H1 (cell line): Measurements from ENCODE around the gene IL36G. TPM values are rescaled to one million over a fixed set of nuclear protein-coding genes. Genes with fewer than 3 reads are reported as not detected.

ENCODE experiments used
- CTCF ChIA-PET: fragments of 300-600 bp; sonication (Branson Sonifier 250); formaldehyde crosslinking; loops from one replicate; lab custom pipeline; 2021; ENCODE audit not compliant: partially characterized antibody; lab: Charles Lee
- POLR2A ChIA-PET: fragments of 300-600 bp; sonication (Branson Sonifier 250); formaldehyde crosslinking; loops from one replicate; lab custom pipeline; 2021; ENCODE audit warnings: inconsistent platforms; ENCODE audit not compliant: partially characterized antibody; lab: Charles Lee
- DNase-seq, 2 experiments: peaks; one replicate each; pipeline versions ENCODE4 v3.0.0 to v3.0.0-alpha.2; 2010 to 2022; ENCODE audit warnings: low spot score in 2 of 2, low read depth in 1 of 2, mixed read lengths in 1 of 2
- FAIRE-seq: peaks from 2 replicates; lab custom pipeline; 2011; peaks lifted over from hg19 to GRCh38; lab: Jason Lieb, UNC
- H2AFZ ChIP-seq: 2 replicates; pipeline ENCODE4 v1.8.1; 2012; ENCODE audit warnings: low read length, inconsistent platforms
- H2AK5ac ChIP-seq: 2 replicates; pipeline ENCODE4 v1.6.1; 2013; ENCODE audit warnings: low read depth, low read length
- H2BK120ac ChIP-seq: replicated peaks from 2 replicates; pipeline ENCODE3; 2013; ENCODE audit warnings: low read depth, low read length, inconsistent platforms
- H2BK12ac ChIP-seq: 2 replicates; pipeline ENCODE4 v1.6.1; 2013; ENCODE audit warnings: low read depth, low read length
- H2BK15ac ChIP-seq: 2 replicates; pipeline ENCODE4 v1.6.1; 2013; ENCODE audit warnings: low read length
- H2BK20ac ChIP-seq: 2 replicates; pipeline ENCODE4 v1.6.1; 2013; ENCODE audit warnings: low read length
- H2BK5ac ChIP-seq: 2 replicates; pipeline ENCODE4 v1.6.1; 2013; ENCODE audit warnings: low read depth, low read length
- H3K14ac ChIP-seq: 2 replicates; pipeline ENCODE4 v1.6.1; 2013; ENCODE audit warnings: inconsistent platforms; ENCODE audit not compliant: insufficient read length
- H3K18ac ChIP-seq: 2 replicates; pipeline ENCODE4 v1.6.1; 2013; ENCODE audit warnings: low read length; ENCODE audit errors: extremely low read depth
- H3K23ac ChIP-seq: 2 replicates; pipeline ENCODE4 v1.6.1; 2013; ENCODE audit warnings: inconsistent platforms; ENCODE audit not compliant: insufficient read length
- H3K23me2 ChIP-seq: 2 replicates; pipeline ENCODE4 v1.6.1; 2013; ENCODE audit warnings: low read depth, low read length
- H3K27ac ChIP-seq: 2 replicates; pipeline ENCODE4 v1.6.1; 2011; ENCODE audit warnings: low read depth, low read length, inconsistent platforms
- H3K27me3 ChIP-seq, 4 experiments: replicated peaks in 1 of 4; 1 replicate in 1 of 4; 2 replicates in 3 of 4; pipeline versions ENCODE4 v1.6.1 to v1.8.1; 2011 to 2013; ENCODE audit warnings: low read length in 3 of 4, mild to moderate bottlenecking in 3 of 4, inconsistent platforms in 2 of 4, mixed read lengths in 2 of 4, moderate library complexity in 1 of 4; ENCODE audit not compliant: control insufficient read depth in 3 of 4, insufficient read depth in 3 of 4; ENCODE audit errors: extremely low read depth in 1 of 4
- H3K36me3 ChIP-seq, 4 experiments: 2 replicates each; pipeline versions ENCODE4 v1.6.1 to v1.8.1; 2011 to 2013; ENCODE audit warnings: mild to moderate bottlenecking in 4 of 4, low read length in 3 of 4, moderate library complexity in 2 of 4, control low read depth in 1 of 4, inconsistent platforms in 1 of 4; ENCODE audit not compliant: insufficient read depth in 4 of 4, control insufficient read depth in 2 of 4
- H3K4ac ChIP-seq: replicated peaks from 2 replicates; pipeline ENCODE3; 2013; ENCODE audit warnings: low read length, low read depth, mixed read lengths, inconsistent platforms; ENCODE audit not compliant: insufficient read length
- H3K4me1 ChIP-seq, 4 experiments: replicated peaks in 1 of 4; 1 replicate in 1 of 4; 2 replicates in 3 of 4; pipeline versions ENCODE4 v1.6.1 to v1.8.1; 2011 to 2013; ENCODE audit warnings: low read length in 3 of 4, inconsistent platforms in 2 of 4, mixed read lengths in 1 of 4; ENCODE audit not compliant: insufficient read depth in 4 of 4, control insufficient read depth in 3 of 4
- H3K4me2 ChIP-seq, 2 experiments: 2 replicates each; pipeline versions ENCODE4 v1.6.1 to v1.8.1; 2011 to 2013; ENCODE audit warnings: low read depth in 2 of 2, low read length in 2 of 2, control low read depth in 1 of 2, inconsistent platforms in 1 of 2, mild to moderate bottlenecking in 1 of 2; ENCODE audit not compliant: insufficient read depth in 1 of 2
- H3K4me3 ChIP-seq, 4 experiments: fragments of 200-600, 300-600 bp in 1 of 4; sonication (generic), shearing (Covaris generic), sonication (Bioruptor Twin) in 1 of 4; 2 replicates each; pipeline versions ENCODE4 v1.5.1 to v1.8.1; 2011 to 2016; ENCODE audit warnings: low read length in 4 of 4, low read depth in 3 of 4, control low read depth in 2 of 4, inconsistent platforms in 2 of 4, mild to moderate bottlenecking in 2 of 4, mixed read lengths in 1 of 4, moderate library complexity in 1 of 4; ENCODE audit not compliant: insufficient read depth in 2 of 4; ENCODE audit errors: extremely low read depth in 1 of 4
- H3K56ac ChIP-seq: replicated peaks from 2 replicates; pipeline ENCODE3; 2013; ENCODE audit warnings: low read depth, mild to moderate bottlenecking, mixed read lengths, low read length, inconsistent platforms; ENCODE audit not compliant: insufficient read length
- H3K79me1 ChIP-seq: 2 replicates; pipeline ENCODE4 v1.6.1; 2013; ENCODE audit warnings: low read depth, low read length, control low read depth
- H3K79me2 ChIP-seq, 2 experiments: 2 replicates each; pipeline versions ENCODE4 v1.6.1 to v1.8.1; 2012 to 2013; ENCODE audit warnings: low read length in 2 of 2, mild to moderate bottlenecking in 2 of 2, inconsistent platforms in 1 of 2; ENCODE audit not compliant: insufficient read depth in 2 of 2, control insufficient read depth in 1 of 2
- H3K9ac ChIP-seq, 4 experiments: replicated peaks in 1 of 4; 1 replicate in 1 of 4; 2 replicates in 3 of 4; pipeline versions ENCODE4 v1.6.1 to v1.8.1; 2011 to 2013; ENCODE audit warnings: low read depth in 3 of 4, low read length in 3 of 4, control low read depth in 2 of 4, mild to moderate bottlenecking in 2 of 4, moderate library complexity in 2 of 4, inconsistent platforms in 1 of 4; ENCODE audit errors: extremely low read depth in 1 of 4
- H3K9me3 ChIP-seq, 2 experiments: 2 replicates each; pipeline versions ENCODE4 v1.6.1 to v1.8.1; 2012 to 2013; ENCODE audit warnings: mild to moderate bottlenecking in 2 of 2, moderate library complexity in 2 of 2, control low read depth in 1 of 2, inconsistent platforms in 1 of 2, low read depth in 1 of 2, low read length in 1 of 2, mixed read lengths in 1 of 2; ENCODE audit not compliant: insufficient read depth in 2 of 2
- H4K20me1 ChIP-seq, 2 experiments: replicated peaks in 1 of 2; 2 replicates each; pipeline versions ENCODE3 to v1.8.1; 2011 to 2013; ENCODE audit warnings: inconsistent platforms in 2 of 2, low read length in 2 of 2, mild to moderate bottlenecking in 1 of 2; ENCODE audit not compliant: insufficient read depth in 2 of 2, control insufficient read depth in 1 of 2
- H4K5ac ChIP-seq: 2 replicates; pipeline ENCODE4 v1.6.1; 2013; ENCODE audit warnings: low read length, low read depth, mixed read lengths, inconsistent platforms; ENCODE audit not compliant: insufficient read length
- H4K8ac ChIP-seq: 2 replicates; pipeline ENCODE4 v1.8.0; 2013; ENCODE audit warnings: mild to moderate bottlenecking, moderate library complexity, low read length, inconsistent platforms; ENCODE audit not compliant: insufficient read depth; ENCODE audit errors: extremely low read depth
- H4K91ac ChIP-seq: replicated peaks from 2 replicates; pipeline ENCODE3; 2013; ENCODE audit warnings: low read length, mixed read lengths, inconsistent platforms; ENCODE audit not compliant: insufficient read length
- BCL11A ChIP-seq, 2 experiments: IDR thresholded peaks; one replicate each; pipeline ENCODE4 v1.6.1; 2011; ENCODE audit warnings: low read depth in 2 of 2, low read length in 2 of 2, mild to moderate bottlenecking in 2 of 2
- CBX5 ChIP-seq: fragments of 300-800, 300-1000 bp; sonication (generic); IDR thresholded peaks from 2 replicates; pipeline ENCODE4 v1.7.1; 2016; ENCODE audit warnings: antibody characterized with exemption, low read length, low read depth
- CEBPB ChIP-seq: IDR thresholded peaks from 2 replicates; pipeline ENCODE4 v1.6.1; 2012; ENCODE audit warnings: low read depth, low read length
- EZH2 ChIP-seq: fragments of 200-600 bp; sonication (generic); IDR thresholded peaks from 2 replicates; pipeline ENCODE4 v1.7.1; 2012; ENCODE audit warnings: low read depth, mild to moderate bottlenecking, moderate library complexity, low read length, inconsistent platforms; ENCODE audit not compliant: severe bottlenecking
- KDM4A ChIP-seq: IDR thresholded peaks from one replicate; pipeline ENCODE4 v1.7.1; 2012; ENCODE audit warnings: low read depth, mild to moderate bottlenecking, moderate library complexity, low read length, inconsistent platforms; ENCODE audit not compliant: severe bottlenecking
- MAX ChIP-seq: IDR thresholded peaks from 2 replicates; pipeline ENCODE4 v1.6.1; 2012; ENCODE audit warnings: inconsistent platforms
- POLR2A ChIP-seq, 2 experiments: IDR thresholded peaks; 1 replicate in 1 of 2; 2 replicates in 1 of 2; pipeline ENCODE4 v1.6.1; 2011; ENCODE audit warnings: low read depth in 2 of 2, low read length in 2 of 2, mild to moderate bottlenecking in 2 of 2; ENCODE audit errors: control extremely low read depth in 1 of 2
- RFX5 ChIP-seq: IDR thresholded peaks from 2 replicates; pipeline ENCODE4 v1.6.1; 2011; ENCODE audit warnings: low read depth, low read length, improper control_type of control experiment, borderline replicate concordance
- SP4 ChIP-seq: IDR thresholded peaks from 2 replicates; pipeline ENCODE4 v1.6.1; 2012; ENCODE audit warnings: low read length, inconsistent platforms
- SRF ChIP-seq: IDR thresholded peaks from 2 replicates; pipeline ENCODE4 v1.6.1; 2011; ENCODE audit warnings: mild to moderate bottlenecking, low read depth, low read length, moderate library complexity
- TAF7 ChIP-seq: optimal IDR thresholded peaks from 2 replicates; pipeline ENCODE3; 2011; ENCODE audit warnings: low read depth, mild to moderate bottlenecking, inconsistent platforms, low read length, moderate library complexity, borderline replicate concordance
- WGBS, 2 experiments: shearing (Covaris generic) in 1 of 2; methylation state at CpG; one replicate each; pipeline versions ENCODE4 v1.1.6 to v1.1.7; 2013 to 2015; ENCODE audit warnings: low lambda C conversion rate in 2 of 2, mixed read lengths in 2 of 2, inconsistent platforms in 1 of 2, low coverage in 1 of 2, missing lambda C conversion rate in 1 of 2; ENCODE audit not compliant: insufficient replicate concordance in 2 of 2, insufficient coverage in 1 of 2, insufficient read length in 1 of 2; ENCODE audit errors: extremely low coverage in 1 of 2, missing lambda C conversion rate in 1 of 2; 5-methylcytosine and 5-hydroxymethylcytosine counted together
- polyA plus RNA-seq, 7 experiments: library from polyadenylated mRNA; depleted of rRNA in 3 of 7; stranded (reverse) in 5 of 7; unstranded in 2 of 7; fragments of >200 nt in 5 of 7; fragments of 200-250 nt in 2 of 7; gene quantifications; 1 replicate in 5 of 7; 2 replicates in 1 of 7; 4 replicates in 1 of 7; pipeline versions ENCODE4 v1.2.1 to v1.2.3, GENCODE V29; 2011 to 2013; ENCODE audit warnings: missing spikeins in 2 of 7, mixed read lengths in 2 of 7
- total RNA-seq: library from RNA; stranded (reverse); fragmentation: NEBNext Ultra II Directional; extraction: Animal tissue kit (Norgen Biotek cat#: 25700); gene quantifications from 2 replicates; pipeline ENCODE4 v1.2.1, GENCODE V29; 2021
- TF ChIP-seq, protein P1 (sequence below): IDR thresholded peaks from 2 replicates; pipeline ENCODE4 v1.6.1; 2012; ENCODE audit warnings: inconsistent platforms
- TF ChIP-seq, protein P2 (sequence below): IDR thresholded peaks from 2 replicates; pipeline ENCODE4 v1.6.1; 2011; ENCODE audit warnings: low read length, improper control_type of control experiment

IL36G gene
- total and polyA plus RNA-seq, 2 of the 8 experiments (the other 6 are each of a cell fraction or from before 2014, with no cell fraction given), result 0.39 TPM; not detected in 1

- Histone ChIP-seq H4K20me1 (no peaks in the 10 kb centered on the region), H3K27ac (no peak overlapping the region), H2AFZ (no peak overlapping the region), H3K18ac (no peak overlapping the region), H3K4ac (no peak overlapping the region), H3K14ac (no peak overlapping the region), H3K56ac (no peak overlapping the region), H2BK5ac (no peak overlapping the region), H2AK5ac (no peak overlapping the region), H3K79me1 (no peaks in the 10 kb centered on the region), H2BK12ac (no peak overlapping the region), H3K4me3 (no peak overlapping the region), H3K9ac (no peak overlapping the region), H3K27me3 (no peaks in the 10 kb centered on the region), H4K5ac (no peak overlapping the region), H3K4me2 (no peak overlapping the region), H2BK20ac (no peak overlapping the region), H4K91ac (no peak overlapping the region), H2BK15ac (no peak overlapping the region), H2BK120ac (no peak overlapping the region), H3K4me1 (no peaks in the 10 kb centered on the region), H3K23ac (no peak overlapping the region), H3K36me3 (no peaks in the 10 kb centered on the region), H3K79me2 (no peaks in the 10 kb centered on the region), H4K8ac (no peak overlapping the region), H3K23me2 (no peaks in the 10 kb centered on the region), H3K9me3 (no peaks in the 10 kb centered on the region)
- WGBS, 2 experiments, result 66% methylated on average over 2 of the region's 2 CpGs; no CpG with 5 or more reads in 1 of the 2 experiments
- DNase-seq, result no peak
- CTCF ChIA-PET, result interaction anchor here (1.1 kb wide), 1 partner anchor 13 kb away, joined by 7 read pairs; no protein-coding TSS in a partner anchor
- no peak for FAIRE-seq
- POLR2A ChIA-PET, result no interaction called here
- no peak for TF ChIP-seq BCL11A (IDR thresholded peaks at IDR 0.05; ENCODE audit: low read depth in 2 of 2, low read length in 2 of 2)
- no peak for TF ChIP-seq TAF7
- no peak for TF ChIP-seq SP4
- TF ChIP-seq, protein P1, sequence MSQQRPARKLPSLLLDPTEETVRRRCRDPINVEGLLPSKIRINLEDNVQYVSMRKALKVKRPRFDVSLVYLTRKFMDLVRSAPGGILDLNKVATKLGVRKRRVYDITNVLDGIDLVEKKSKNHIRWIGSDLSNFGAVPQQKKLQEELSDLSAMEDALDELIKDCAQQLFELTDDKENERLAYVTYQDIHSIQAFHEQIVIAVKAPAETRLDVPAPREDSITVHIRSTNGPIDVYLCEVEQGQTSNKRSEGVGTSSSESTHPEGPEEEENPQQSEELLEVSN, result no peak
- no peak for TF ChIP-seq MAX
- TF ChIP-seq CBX5, result no peak
- no peak for TF ChIP-seq POLR2A (IDR thresholded peaks at IDR 0.05; ENCODE audit: control extremely low read depth in 1 of 2, low read depth in 2 of 2, low read length in 2 of 2)
- TF ChIP-seq EZH2, result no peak
- TF ChIP-seq RFX5, result no peak
- TF ChIP-seq SRF, result no peak
- TF ChIP-seq, protein P2, sequence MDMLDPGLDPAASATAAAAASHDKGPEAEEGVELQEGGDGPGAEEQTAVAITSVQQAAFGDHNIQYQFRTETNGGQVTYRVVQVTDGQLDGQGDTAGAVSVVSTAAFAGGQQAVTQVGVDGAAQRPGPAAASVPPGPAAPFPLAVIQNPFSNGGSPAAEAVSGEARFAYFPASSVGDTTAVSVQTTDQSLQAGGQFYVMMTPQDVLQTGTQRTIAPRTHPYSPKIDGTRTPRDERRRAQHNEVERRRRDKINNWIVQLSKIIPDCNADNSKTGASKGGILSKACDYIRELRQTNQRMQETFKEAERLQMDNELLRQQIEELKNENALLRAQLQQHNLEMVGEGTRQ, result no peak
- TF ChIP-seq CEBPB, result no peak
- no peak for TF ChIP-seq KDM4A
These were observed 4.7 kb upstream of the IL36G start for GRCh38 chr2:112973156-112973555.
